ENCODE measurements around the gene ADAM23. TPM values are rescaled to one million over a fixed set of nuclear protein-coding genes. Genes with fewer than 3 reads are reported as not detected.

The ADAM23 gene
- total and polyA plus RNA-seq, 9 donors = 4.1 to 16.8 (median 11.5) TPM

DNA sequence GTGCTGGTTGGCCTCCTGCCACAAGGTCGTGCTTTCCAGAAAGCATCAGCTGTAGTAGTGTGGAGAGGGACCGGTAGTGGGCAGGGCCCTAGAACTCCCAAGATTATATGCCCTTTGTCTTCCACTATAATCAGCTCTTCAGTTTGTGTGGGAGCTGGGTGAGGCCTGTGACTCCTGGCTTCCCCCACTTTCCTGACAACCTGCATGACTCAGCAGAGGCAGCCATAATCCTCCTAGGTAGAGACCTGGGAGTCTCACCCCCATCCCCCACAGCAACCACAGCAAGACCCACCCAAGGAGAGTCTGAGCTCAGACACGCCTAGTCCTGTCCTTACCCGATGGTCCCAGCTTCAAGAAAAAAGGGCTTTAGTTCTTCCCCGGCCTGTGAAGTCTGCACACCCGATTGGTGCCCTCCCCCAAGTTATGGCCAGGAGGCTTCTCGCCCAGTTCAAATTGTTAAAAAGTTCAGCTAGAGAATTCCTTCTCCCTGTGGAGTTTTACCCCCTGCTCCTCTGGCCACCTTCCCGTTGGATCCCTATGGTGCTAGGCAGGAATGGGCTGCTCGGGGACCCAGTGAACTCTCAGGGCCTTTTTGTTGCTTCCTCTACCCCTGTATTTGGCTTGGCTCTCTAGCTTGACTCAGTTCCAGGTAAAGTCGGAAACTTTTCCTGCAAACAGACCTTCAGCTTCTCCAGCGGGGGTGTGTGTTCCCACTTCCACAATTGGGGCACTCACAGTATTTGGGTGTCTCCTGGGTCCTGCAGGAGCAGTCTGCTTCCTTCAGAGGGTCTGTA lies 141.2 kb downstream of the ADAM23 start:
- H3K36me3 ChIP-seq (ENCODE audit: control insufficient read depth, insufficient read depth, low read length) = no peaks in the 10 kb centered on the region
- H3K27me3 ChIP-seq (ENCODE audit: control insufficient read depth, insufficient read depth, low read length) = no peaks in the 10 kb centered on the region
- no peak overlapping the region for H3K4me3 ChIP-seq (ENCODE audit: low read length)
- 80% methylated on average over 8 of the region's 11 CpGs for WGBS (ENCODE audit: insufficient coverage)
- no peaks in the 10 kb centered on the region for H3K9me3 ChIP-seq (replicated peaks; ENCODE audit: control insufficient read depth, low read depth, low read length)
- no peaks in the 10 kb centered on the region for H3K4me1 ChIP-seq (ENCODE audit: control insufficient read depth, insufficient read depth, low read length)
- no peak overlapping the region for H3K27ac ChIP-seq (ENCODE audit: low read length)
- no peak for DNase-seq

DNA sequence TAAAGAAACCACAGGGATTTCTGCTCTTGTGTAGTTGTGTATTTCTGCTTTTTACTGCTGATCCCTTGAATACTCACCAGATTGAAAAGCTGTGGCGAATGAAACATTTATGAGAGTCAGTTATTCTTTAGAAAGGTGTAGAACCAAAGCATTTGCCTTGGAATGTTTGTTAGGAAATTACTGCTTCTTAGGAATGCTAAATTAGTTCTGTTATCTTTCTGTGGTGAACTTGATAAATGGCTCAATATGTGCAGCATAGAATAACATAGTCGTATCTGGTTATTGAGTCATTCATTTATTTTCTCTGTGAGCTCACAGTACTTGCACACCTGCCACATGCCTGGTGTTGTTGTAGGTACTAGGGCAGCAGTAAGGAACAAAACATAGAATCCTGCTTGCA lies 142.0 kb downstream of the ADAM23 start:
- WGBS (ENCODE audit: insufficient coverage) = 100% methylated on average over 2 of the region's 2 CpGs
- Histone ChIP-seq H3K27ac (ENCODE audit: low read length) (no peak overlapping the region), H3K9me3 (replicated peaks; ENCODE audit: control insufficient read depth, low read depth, low read length) (no peaks in the 10 kb centered on the region), H3K4me1 (ENCODE audit: control insufficient read depth, insufficient read depth, low read length) (no peaks in the 10 kb centered on the region), H3K36me3 (ENCODE audit: control insufficient read depth, insufficient read depth, low read length) (no peaks in the 10 kb centered on the region), H3K4me3 (ENCODE audit: low read length) (no peak overlapping the region), H3K27me3 (ENCODE audit: control insufficient read depth, insufficient read depth, low read length) (no peaks in the 10 kb centered on the region)
- DNase-seq = no peak

DNA sequence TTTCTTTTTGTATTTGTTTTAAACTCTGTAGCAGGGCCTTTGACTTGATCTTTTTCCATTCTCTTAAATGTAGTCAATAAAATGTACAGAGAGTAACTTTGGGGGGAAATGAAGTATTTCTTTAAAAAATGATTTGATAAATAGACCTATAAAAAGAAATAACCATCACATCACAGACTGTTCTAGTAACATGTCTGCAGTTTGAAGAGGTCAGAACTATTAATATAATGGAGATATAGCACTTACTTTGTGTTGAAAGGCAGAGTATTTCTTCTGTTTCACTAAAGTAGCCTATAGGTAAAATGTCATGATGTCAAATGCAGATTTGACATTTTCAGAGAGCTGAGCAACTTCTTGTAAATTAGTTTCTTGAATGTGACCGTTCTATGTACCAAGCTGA lies 143.3 kb downstream of the ADAM23 start:
- WGBS (ENCODE audit: insufficient coverage) = no CpG with 5 or more reads among the region's 1 CpG
- Histone ChIP-seq H3K27me3 (ENCODE audit: control insufficient read depth, insufficient read depth, low read length) (no peaks in the 10 kb centered on the region), H3K36me3 (ENCODE audit: control insufficient read depth, insufficient read depth, low read length) (no peaks in the 10 kb centered on the region), H3K4me1 (ENCODE audit: control insufficient read depth, insufficient read depth, low read length) (no peaks in the 10 kb centered on the region), H3K27ac (ENCODE audit: low read length) (no peak overlapping the region), H3K9me3 (replicated peaks; ENCODE audit: control insufficient read depth, low read depth, low read length) (no peaks in the 10 kb centered on the region), H3K4me3 (ENCODE audit: low read length) (no peak overlapping the region)
- no peak for DNase-seq

DNA sequence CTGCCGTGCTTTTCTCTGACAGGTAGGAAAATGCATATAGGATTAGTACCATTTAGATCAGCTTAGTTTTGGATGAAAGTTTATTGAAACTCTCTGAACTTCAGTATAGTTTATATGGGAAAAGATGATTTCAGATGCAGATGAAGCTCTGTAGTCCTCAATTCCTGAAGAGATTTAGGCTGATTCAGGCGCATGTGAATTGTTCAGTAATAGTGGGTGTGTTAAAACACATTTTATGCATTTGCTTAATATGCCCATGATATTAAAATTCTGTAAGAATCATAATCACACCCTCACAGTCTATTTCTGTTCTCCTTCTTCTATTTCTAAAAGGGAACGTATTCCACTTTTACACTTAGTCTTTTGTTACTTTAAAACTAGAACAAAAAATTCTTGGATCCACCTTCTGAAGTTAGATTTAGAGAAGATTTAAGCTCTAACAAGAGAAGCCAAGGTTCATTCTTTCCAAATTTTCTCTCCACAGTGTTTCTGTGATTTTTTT lies 154.4 kb downstream of the ADAM23 start:
- peaks cover 2% of the 10 kb centered on the region for H3K36me3 ChIP-seq (ENCODE audit: control insufficient read depth, insufficient read depth, low read length)
- H3K27ac ChIP-seq (ENCODE audit: low read length) = no peak overlapping the region
- no peaks in the 10 kb centered on the region for H3K4me1 ChIP-seq (ENCODE audit: control insufficient read depth, insufficient read depth, low read length)
- H3K4me3 ChIP-seq (ENCODE audit: low read length) = no peak overlapping the region
- WGBS (ENCODE audit: insufficient coverage) = no CpG with 5 or more reads among the region's 3 CpGs
- DNase-seq = no peak
- no peaks in the 10 kb centered on the region for H3K9me3 ChIP-seq (replicated peaks; ENCODE audit: control insufficient read depth, low read depth, low read length)
- H3K27me3 ChIP-seq (ENCODE audit: control insufficient read depth, insufficient read depth, low read length) = no peaks in the 10 kb centered on the region

DNA sequence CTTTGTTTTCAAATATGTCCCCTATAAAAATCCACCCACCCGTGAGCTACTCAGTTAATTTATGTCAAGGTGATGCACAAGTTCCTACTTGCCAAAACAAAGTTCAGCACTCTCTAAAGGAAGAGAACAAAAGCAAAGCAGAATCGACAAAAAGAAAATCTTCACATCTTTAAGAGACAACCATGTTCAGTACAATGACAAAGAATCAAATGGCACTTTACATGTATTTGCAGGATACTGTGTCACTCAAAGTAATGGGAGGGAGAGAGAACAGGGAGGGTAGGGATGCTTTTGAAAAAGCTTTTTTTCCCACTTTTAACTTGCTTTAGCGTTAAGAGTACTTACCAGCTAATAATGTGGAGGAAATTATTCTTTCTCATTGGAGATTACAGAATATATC lies 159.9 kb downstream of the ADAM23 start:
- DNase-seq = no peak
- H3K4me1 ChIP-seq (ENCODE audit: control insufficient read depth, insufficient read depth, low read length) = no peaks in the 10 kb centered on the region
- whole genome bisulfite sequencing (ENCODE audit: insufficient coverage) = no CpG with 5 or more reads among the region's 3 CpGs

DNA sequence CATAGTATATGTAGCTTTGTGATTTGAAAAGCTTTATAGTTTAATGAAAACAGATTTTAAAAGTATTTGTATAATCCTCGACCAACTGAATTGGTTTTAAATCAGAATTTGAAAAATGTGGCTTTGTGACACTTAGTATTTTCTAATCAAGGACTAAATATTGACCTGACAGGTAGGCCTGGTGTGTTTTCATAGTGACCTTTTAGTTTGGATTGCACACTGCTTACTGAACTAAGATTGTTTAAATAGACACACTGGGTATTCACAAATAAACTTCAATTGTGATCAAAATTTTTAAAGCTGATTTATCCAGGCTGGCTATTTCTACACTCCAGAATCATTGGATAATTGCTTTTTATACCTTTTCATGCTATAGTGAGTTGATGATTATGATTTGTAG lies 167.1 kb downstream of the ADAM23 start:
- H3K27ac ChIP-seq (ENCODE audit: low read length) = no peak overlapping the region
- H3K9me3 ChIP-seq (replicated peaks; ENCODE audit: control insufficient read depth, low read depth, low read length) = no peaks in the 10 kb centered on the region
- no peaks in the 10 kb centered on the region for H3K36me3 ChIP-seq (ENCODE audit: control insufficient read depth, insufficient read depth, low read length)
- WGBS (ENCODE audit: insufficient coverage) = no CpG with 5 or more reads among the region's 1 CpG
- no peak for DNase-seq
- H3K4me1 ChIP-seq (ENCODE audit: control insufficient read depth, insufficient read depth, low read length) = no peaks in the 10 kb centered on the region
- H3K4me3 ChIP-seq (ENCODE audit: low read length) = no peak overlapping the region
- H3K27me3 ChIP-seq (ENCODE audit: control insufficient read depth, insufficient read depth, low read length) = no peaks in the 10 kb centered on the region

More for the DNA sequence above, 159.9 kb downstream of the ADAM23 start:
- no peak overlapping the region for H3K27ac ChIP-seq (ENCODE audit: low read length)
- H3K27me3 ChIP-seq (ENCODE audit: control insufficient read depth, insufficient read depth, low read length) = no peaks in the 10 kb centered on the region
- no peak overlapping the region for H3K4me3 ChIP-seq (ENCODE audit: low read length)
- H3K36me3 ChIP-seq (ENCODE audit: control insufficient read depth, insufficient read depth, low read length) = no peaks in the 10 kb centered on the region
- no peaks in the 10 kb centered on the region for H3K9me3 ChIP-seq (replicated peaks; ENCODE audit: control insufficient read depth, low read depth, low read length)

DNA sequence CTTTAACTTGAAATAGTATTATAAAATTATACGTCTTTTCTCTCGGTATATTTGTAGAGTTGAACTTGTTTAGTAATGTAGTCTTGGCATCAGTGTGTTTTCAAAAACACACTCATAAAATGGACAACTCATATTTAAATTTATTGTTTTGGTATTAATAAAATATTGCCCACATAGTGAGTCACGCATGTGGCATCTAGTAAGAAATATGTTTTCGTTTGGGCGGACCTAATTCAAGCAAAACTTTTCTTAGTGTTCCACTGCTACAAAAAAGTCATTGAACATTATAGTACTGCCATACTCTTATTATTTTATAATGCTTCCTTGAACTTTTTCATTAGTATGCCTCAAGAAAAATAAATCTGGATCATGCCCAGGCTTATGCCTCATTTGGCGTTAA lies 167.9 kb downstream of the ADAM23 start:
- Histone ChIP-seq H3K4me3 (ENCODE audit: low read length) (no peak overlapping the region), H3K36me3 (ENCODE audit: control insufficient read depth, insufficient read depth, low read length) (no peaks in the 10 kb centered on the region), H3K9me3 (replicated peaks; ENCODE audit: control insufficient read depth, low read depth, low read length) (no peaks in the 10 kb centered on the region), H3K27ac (ENCODE audit: low read length) (no peak overlapping the region), H3K27me3 (ENCODE audit: control insufficient read depth, insufficient read depth, low read length) (no peaks in the 10 kb centered on the region), H3K4me1 (ENCODE audit: control insufficient read depth, insufficient read depth, low read length) (no peaks in the 10 kb centered on the region)
- 76% methylated on average over 2 of the region's 6 CpGs for WGBS (ENCODE audit: insufficient coverage)
- DNase-seq = no peak

DNA sequence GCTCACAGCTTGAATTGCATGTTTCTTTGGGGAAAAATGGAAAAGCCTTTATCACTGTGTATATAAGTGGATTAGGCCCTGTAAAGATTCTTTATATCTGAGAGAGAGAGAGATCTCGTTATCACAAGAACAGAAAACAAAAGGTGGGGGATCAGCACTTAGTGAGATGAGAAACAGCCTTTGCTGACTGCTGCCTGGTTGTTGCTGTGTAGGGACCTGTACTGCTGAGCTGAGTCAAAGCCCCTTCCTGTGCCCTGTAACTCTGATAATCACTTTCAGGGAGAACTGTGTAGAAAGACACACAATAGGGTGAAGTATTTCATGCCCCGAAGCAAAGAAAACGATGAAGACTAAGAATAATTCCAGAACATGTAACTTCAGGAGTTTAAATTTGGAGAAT lies 168.4 kb downstream of the ADAM23 start:
- WGBS (ENCODE audit: insufficient coverage) = 83% methylated on average over 2 of the region's 3 CpGs
- DNase-seq = no peak
- no peak overlapping the region for H3K27ac ChIP-seq (ENCODE audit: low read length)

DNA sequence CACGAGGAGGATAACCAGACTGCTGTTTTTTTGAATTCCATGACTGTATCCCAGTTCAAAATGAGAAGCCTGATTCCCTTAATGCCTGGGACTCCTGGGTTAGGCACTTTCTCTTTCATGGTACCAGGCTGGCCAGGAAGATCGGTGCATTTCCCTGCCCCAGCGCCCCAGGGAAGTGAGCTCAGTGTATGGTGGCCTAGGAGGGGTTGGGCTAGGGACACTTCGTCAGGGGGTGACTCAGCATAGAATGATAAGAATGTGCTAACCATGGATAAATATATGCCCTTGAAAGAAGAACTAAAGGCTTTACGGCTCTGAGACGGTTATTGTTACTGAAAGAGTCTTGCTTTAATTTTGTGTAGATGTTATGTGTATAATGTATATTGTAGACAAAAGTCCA lies 171.5 kb downstream of the ADAM23 start:
- no peak for DNase-seq
- H3K27ac ChIP-seq (ENCODE audit: low read length) = no peak overlapping the region
- WGBS (ENCODE audit: insufficient coverage) = 85% methylated on average over 5 of the region's 6 CpGs
- H3K4me3 ChIP-seq (ENCODE audit: low read length) = no peak overlapping the region
- H3K4me1 ChIP-seq (ENCODE audit: control insufficient read depth, insufficient read depth, low read length) = no peaks in the 10 kb centered on the region
- H3K36me3 ChIP-seq (ENCODE audit: control insufficient read depth, insufficient read depth, low read length) = no peaks in the 10 kb centered on the region
- no peaks in the 10 kb centered on the region for H3K27me3 ChIP-seq (ENCODE audit: control insufficient read depth, insufficient read depth, low read length)
- H3K9me3 ChIP-seq (replicated peaks; ENCODE audit: control insufficient read depth, low read depth, low read length) = no peaks in the 10 kb centered on the region

More for the DNA sequence above, 168.4 kb downstream of the ADAM23 start:
- Histone ChIP-seq H3K4me3 (ENCODE audit: low read length) (no peak overlapping the region), H3K27me3 (ENCODE audit: control insufficient read depth, insufficient read depth, low read length) (no peaks in the 10 kb centered on the region), H3K36me3 (ENCODE audit: control insufficient read depth, insufficient read depth, low read length) (no peaks in the 10 kb centered on the region), H3K9me3 (replicated peaks; ENCODE audit: control insufficient read depth, low read depth, low read length) (no peaks in the 10 kb centered on the region), H3K4me1 (ENCODE audit: control insufficient read depth, insufficient read depth, low read length) (no peaks in the 10 kb centered on the region)

DNA sequence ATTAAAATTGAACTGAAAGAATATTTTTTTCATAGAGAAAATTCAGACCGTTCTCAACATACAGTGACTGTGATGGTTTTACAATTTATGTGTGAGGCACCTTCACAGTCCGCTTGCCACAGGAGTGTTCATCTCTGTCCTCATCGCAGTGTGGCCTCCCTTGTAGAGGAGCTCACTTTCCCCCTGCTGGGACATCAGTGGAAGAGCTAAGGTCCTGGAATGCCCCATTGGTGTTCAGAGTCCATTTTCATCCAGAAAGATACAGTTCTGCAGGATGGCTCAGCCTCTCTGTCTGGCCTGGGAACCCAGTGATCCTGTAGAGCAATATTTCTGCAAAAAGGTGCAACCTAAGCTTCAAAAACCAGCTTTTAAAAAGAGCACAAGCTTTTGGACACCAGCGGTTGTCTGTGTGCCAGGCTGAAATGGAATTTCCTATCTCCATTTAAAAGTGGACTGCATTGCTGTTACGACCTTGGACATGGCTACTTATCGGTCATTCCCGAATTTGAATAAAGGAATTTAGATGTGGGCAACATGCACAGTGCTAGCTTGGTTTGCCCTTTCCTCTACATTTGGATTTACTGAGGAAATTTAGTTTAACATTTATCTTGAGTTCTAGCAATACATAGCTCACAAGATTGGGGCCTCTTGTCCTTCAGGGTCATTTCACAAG lies 172.2 kb downstream of the ADAM23 start:
- no peaks in the 10 kb centered on the region for H3K4me1 ChIP-seq (ENCODE audit: control insufficient read depth, insufficient read depth, low read length)
- no peak for DNase-seq
- no peak overlapping the region for H3K27ac ChIP-seq (ENCODE audit: low read length)
- no peaks in the 10 kb centered on the region for H3K9me3 ChIP-seq (replicated peaks; ENCODE audit: control insufficient read depth, low read depth, low read length)
- H3K36me3 ChIP-seq (ENCODE audit: control insufficient read depth, insufficient read depth, low read length) = no peaks in the 10 kb centered on the region
- WGBS (ENCODE audit: insufficient coverage) = 80% methylated on average over 6 of the region's 7 CpGs
- H3K4me3 ChIP-seq (ENCODE audit: low read length) = no peak overlapping the region
- H3K27me3 ChIP-seq (ENCODE audit: control insufficient read depth, insufficient read depth, low read length) = no peaks in the 10 kb centered on the region

Measured in muscle of leg (tissue), 11 donors.